Measurements from ENCODE around the gene ALDH1B1. TPM values are rescaled to one million over a fixed set of nuclear protein-coding genes. Genes with fewer than 3 reads are reported as not detected.

The ALDH1B1 gene
- total and polyA plus RNA-seq, 8 donors, result 6.0 to 17.1 (median 10.3) TPM

GRCh38 chr9:38380872-38381534, 11.5 kb upstream of the ALDH1B1 start:
- intact Hi-C loops (cut with DNase I), result no loop called here
- Histone ChIP-seq H3K27me3 (no peaks in the 10 kb centered on the region), H3K36me3 (no peaks in the 10 kb centered on the region), H3K4me3 (no peak overlapping the region), H3K4me1 (no peaks in the 10 kb centered on the region), H3K27ac (peak overlapping the region; percentile 24 to 72 (median 48)), H3K9me3 (no peaks in the 10 kb centered on the region)
- no peak for TF ChIP-seq CTCF (IDR thresholded peaks at IDR 0.05)
- DNase-seq (peak in 3 of 6 donors; percentile 32 to 56 (median 43)), ATAC-seq (peak; percentile 79 to 90 (median 82)), FAIRE-seq (no peak)
- WGBS, 2 donors, result 33 to 35% methylated on average over 8 of the region's 8 CpGs

GRCh38 chr9:38382141-38382540, 10.4 kb upstream of the ALDH1B1 start:
- Histone ChIP-seq H3K9me3 (no peaks in the 10 kb centered on the region), H3K27me3 (no peaks in the 10 kb centered on the region), H3K36me3 (no peaks in the 10 kb centered on the region), H3K27ac (peak overlapping the region in 2 of 4 donors; percentile 62 to 64), H3K4me3 (no peak overlapping the region), H3K4me1 (no peaks in the 10 kb centered on the region)
- no peak for TF ChIP-seq CTCF (IDR thresholded peaks at IDR 0.05)
- WGBS, 2 donors, result 82 to 86% methylated on average over 8 of the region's 8 CpGs
- ATAC-seq, result no peak
- no peak for DNase-seq
- FAIRE-seq, result no peak
- intact Hi-C loops (cut with DNase I), result no loop called here

- no peak overlapping the region for H3K27ac ChIP-seq
- TF ChIP-seq CTCF (IDR thresholded peaks at IDR 0.05), result no peak
- ATAC-seq (no peak), DNase-seq (no peak), FAIRE-seq (no peak)
- no peaks in the 10 kb centered on the region for H3K27me3 ChIP-seq
- 76 to 92% methylated on average over 3 of the region's 3 CpGs for WGBS, 2 donors
- intact Hi-C loops (cut with DNase I), result no loop called here
- no peaks in the 10 kb centered on the region for H3K9me3 ChIP-seq
- no peak overlapping the region for H3K4me3 ChIP-seq
- no peaks in the 10 kb centered on the region for H3K4me1 ChIP-seq
- no peaks in the 10 kb centered on the region for H3K36me3 ChIP-seq
Observed at GRCh38 chr9:38384990-38385848, 7.3 kb upstream of the ALDH1B1 start.

GRCh38 chr9:38385896-38386295, 6.6 kb upstream of the ALDH1B1 start:
- Histone ChIP-seq H3K9me3 (no peaks in the 10 kb centered on the region), H3K4me3 (no peak overlapping the region), H3K4me1 (no peaks in the 10 kb centered on the region), H3K27me3 (no peaks in the 10 kb centered on the region), H3K36me3 (no peaks in the 10 kb centered on the region), H3K27ac (peak overlapping the region in 1 of 4 donors; percentile 28)
- WGBS, 2 donors, result 97 to 98% methylated on average over 3 of the region's 3 CpGs
- no peak for ATAC-seq
- FAIRE-seq, result no peak
- intact Hi-C loops (cut with DNase I), result no loop called here
- no peak for TF ChIP-seq CTCF (IDR thresholded peaks at IDR 0.05)
- no peak for DNase-seq

Measured in pancreas (tissue), 10 donors.